AG10803 (cell line): ENCODE measurements around the gene PERCC1.

ENCODE experiments used
- DNase-seq: peaks from one replicate; pipeline ENCODE4 v3.0.0; 2010; ENCODE audit warnings: low read depth
- H3K4me3 ChIP-seq: 2 replicates; pipeline ENCODE4 v1.5.1; 2011; ENCODE audit warnings: mild to moderate bottlenecking, low read length, control low read depth
- CTCF ChIP-seq: conservative IDR thresholded peaks from 2 replicates; pipeline ENCODE4 v1.5.1; 2011; ENCODE audit warnings: mild to moderate bottlenecking, low read length, control low read depth, inconsistent platforms

PERCC1 gene

GRCh38 chr16:1456951-1457350 is 26.1 kb downstream of the PERCC1 start:
- no peak for DNase-seq
- no peak for TF ChIP-seq CTCF
- no peak overlapping the region for H3K4me3 ChIP-seq

GRCh38 chr16:1457489-1458245 is 26.8 kb downstream of the PERCC1 start:
- TF ChIP-seq CTCF: no peak
- DNase-seq: no peak
- no peak overlapping the region for H3K4me3 ChIP-seq

- H3K4me3 ChIP-seq: no peak overlapping the region
- DNase-seq: peak; percentile 66
- TF ChIP-seq CTCF: no peak
Observed at GRCh38 chr16:1458336-1458976, 27.6 kb downstream of the PERCC1 start.

DNA sequence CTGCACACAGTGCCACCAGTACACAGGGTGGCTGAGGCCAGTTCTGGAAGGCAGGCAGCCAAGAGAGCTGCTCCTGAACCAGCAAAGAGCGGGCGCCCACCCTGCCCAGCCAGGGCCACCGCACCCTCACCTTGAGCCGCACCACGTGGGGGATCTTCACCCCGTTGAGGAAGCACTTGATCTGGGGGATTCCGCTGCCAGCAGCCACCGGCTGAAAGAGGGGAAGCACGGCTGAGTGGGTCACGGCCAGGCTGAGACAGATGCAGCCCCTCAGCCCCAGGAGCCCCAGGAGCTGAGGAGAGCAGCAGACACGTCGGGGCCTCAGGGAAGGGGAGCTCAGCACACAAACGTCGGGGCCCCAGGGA is 28.1 kb downstream of the PERCC1 start:
- H3K4me3 ChIP-seq: no peak overlapping the region
- no peak for DNase-seq
- TF ChIP-seq CTCF: no peak

- H3K4me3 ChIP-seq: no peak overlapping the region
- no peak for TF ChIP-seq CTCF
- DNase-seq: no peak
Observed at GRCh38 chr16:1459967-1460366, 29.1 kb downstream of the PERCC1 start.

- no peak overlapping the region for H3K4me3 ChIP-seq
- no peak for DNase-seq
- no peak for TF ChIP-seq CTCF
Observed at GRCh38 chr16:1460602-1461138, 29.8 kb downstream of the PERCC1 start.

DNA sequence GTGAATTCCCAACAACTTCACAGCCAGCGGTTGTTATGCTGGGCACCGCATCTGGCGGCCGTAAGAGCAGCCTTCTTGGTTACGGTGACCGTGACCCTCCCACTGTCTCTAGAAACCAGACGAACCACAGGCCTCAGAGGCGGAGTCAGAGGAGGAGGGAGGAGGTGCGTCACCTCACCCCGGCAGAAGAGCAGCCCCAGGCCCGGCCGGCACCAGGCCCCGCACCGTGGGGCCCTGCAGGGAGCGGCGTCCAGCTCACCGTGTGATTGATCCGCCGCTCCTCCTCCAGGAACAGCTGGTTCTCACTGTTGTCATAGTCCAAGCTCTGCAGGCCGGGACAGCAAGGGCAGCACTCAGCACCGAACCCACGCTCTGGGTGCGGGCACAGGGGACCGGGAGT is 30.3 kb downstream of the PERCC1 start:
- DNase-seq: no peak
- H3K4me3 ChIP-seq: no peak overlapping the region
- TF ChIP-seq CTCF: no peak
